Smooth muscle cell (in vitro differentiated cells): ENCODE data around the gene SCFD2. TPM values are rescaled to one million over a fixed set of nuclear protein-coding genes. Genes with fewer than 3 reads are reported as not detected.

Experiments
- DNase-seq: peaks from one replicate; lab custom pipeline; 2025; ENCODE audit not compliant: unreplicated experiment; lab: John Stamatoyannopoulos, UW
- H2AFZ ChIP-seq: fragments of 200-600 bp; sonication (generic); 2 replicates; pipeline ENCODE4 v1.6.0; 2016; ENCODE audit warnings: antibody characterized with exemption, low read depth, mild to moderate bottlenecking
- H3F3A ChIP-seq: fragments of 200-600 bp; sonication (generic); 2 replicates; pipeline ENCODE4 v1.6.0; 2017; ENCODE audit warnings: antibody characterized with exemption, low read depth
- H3K27ac ChIP-seq: fragments of 200-600 bp; sonication (generic); 2 replicates; pipeline ENCODE4 v1.5.1; 2016; ENCODE audit warnings: low read depth, mild to moderate bottlenecking
- H3K27me3 ChIP-seq: fragments of 200-600 bp; sonication (generic); 2 replicates; pipeline ENCODE4 v1.6.1; 2016; ENCODE audit warnings: low read depth, mild to moderate bottlenecking
- H3K36me3 ChIP-seq: fragments of 200-600 bp; sonication (generic); 2 replicates; pipeline ENCODE4 v1.5.1; 2016; ENCODE audit warnings: low read depth
- H3K4me1 ChIP-seq: fragments of 200-600 bp; sonication (generic); 2 replicates; pipeline ENCODE4 v1.5.1; 2016; ENCODE audit warnings: low read depth
- H3K4me2 ChIP-seq: fragments of 200-600 bp; sonication (generic); 2 replicates; pipeline ENCODE4 v1.6.0; 2016; ENCODE audit warnings: mild to moderate bottlenecking
- H3K4me3 ChIP-seq: fragments of 200-600 bp; sonication (generic); 2 replicates; pipeline ENCODE4 v1.5.1; 2016; ENCODE audit warnings: mild to moderate bottlenecking
- H3K79me2 ChIP-seq: fragments of 200-600 bp; sonication (generic); 2 replicates; pipeline ENCODE4 v1.6.0; 2016; ENCODE audit warnings: low read depth, mild to moderate bottlenecking
- H3K9ac ChIP-seq: fragments of 200-600 bp; sonication (generic); 2 replicates; pipeline ENCODE4 v1.6.0; 2016; ENCODE audit warnings: low read depth
- H3K9me3 ChIP-seq: fragments of 200-600 bp; sonication (generic); replicated peaks from 2 replicates; pipeline ENCODE4 v1.5.1; 2016; ENCODE audit warnings: low read depth
- H4K20me1 ChIP-seq: fragments of 200-600 bp; sonication (generic); 2 replicates; pipeline ENCODE4 v1.6.0; 2016; ENCODE audit warnings: low read depth
- CTCF ChIP-seq: fragments of 200-600 bp; sonication (generic); IDR thresholded peaks from 2 replicates; pipeline ENCODE4 v1.5.1; 2017; ENCODE audit warnings: borderline replicate concordance, mild to moderate bottlenecking, antibody characterized with exemption; ENCODE audit not compliant: insufficient read depth, poor library complexity, severe bottlenecking
- WGBS: methylation state at CpG from one replicate; pipeline ENCODE4 v1.1.7; 2016; ENCODE audit warnings: low lambda C conversion rate; 5-methylcytosine and 5-hydroxymethylcytosine counted together
- polyA plus RNA-seq: library from polyadenylated mRNA; unstranded; fragments of >200 nt; fragmentation: Nextera tagmentation; extraction: Ambion mirVana; gene quantifications from 2 replicates; pipeline ENCODE4 v1.2.1, GENCODE V29; 2016
- total RNA-seq: library from RNA; depleted of rRNA; stranded (reverse); fragments of >200 nt; gene quantifications from 2 replicates; pipeline ENCODE4 v1.2.3, GENCODE V29; 2014

The SCFD2 gene
- total and polyA plus RNA-seq, 2 experiments from 2014 or later = 7.8 to 11.4 TPM

DNA sequence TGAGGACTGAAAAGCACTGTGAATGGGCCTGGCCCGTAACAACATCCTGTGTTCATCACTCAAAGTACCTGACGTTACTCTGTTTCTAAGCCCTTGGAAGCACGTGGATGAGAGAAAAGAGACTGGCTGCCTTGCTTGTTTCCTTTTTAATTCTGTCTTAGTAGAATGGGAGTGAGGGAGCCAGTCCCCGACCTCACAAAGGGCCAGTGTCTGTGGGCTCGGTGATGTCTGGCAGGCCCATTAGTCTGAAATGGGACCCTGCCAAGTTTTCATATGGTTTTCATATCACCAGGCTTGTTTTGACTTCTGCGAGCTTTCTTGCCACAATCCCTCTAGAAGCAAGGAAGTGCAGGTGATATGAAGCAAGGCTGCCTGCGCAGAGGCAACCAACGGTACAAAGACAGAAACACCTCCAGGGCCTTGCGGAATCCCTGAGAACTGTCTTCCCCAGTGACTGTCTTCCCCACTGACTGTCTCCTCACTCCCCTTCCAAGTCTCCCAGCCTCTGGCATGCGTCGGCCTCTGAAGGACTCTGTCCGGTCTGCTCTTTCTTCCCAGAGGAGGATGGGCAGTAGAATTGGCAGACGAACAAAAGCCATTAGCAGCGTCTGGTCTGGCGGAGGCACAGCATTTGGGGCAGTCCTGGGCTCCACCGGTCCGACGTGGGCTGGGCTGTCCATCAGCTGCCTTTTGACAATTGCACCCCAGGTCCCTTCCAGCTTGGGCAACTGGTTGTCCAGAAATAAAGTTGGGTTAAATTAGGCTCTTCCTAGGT, 524.0 kb downstream of the SCFD2 start:
- Histone ChIP-seq H2AFZ (peak overlapping the region; percentile 58), H3K79me2 (no peaks in the 10 kb centered on the region), H3K4me2 (peak overlapping the region; percentile 34), H3K9me3 (no peaks in the 10 kb centered on the region), H4K20me1 (no peaks in the 10 kb centered on the region), H3F3A (peaks cover 8% of the 10 kb centered on the region), H3K27me3 (no peaks in the 10 kb centered on the region), H3K9ac (peak overlapping the region; percentile 18), H3K4me1 (peaks cover 60% of the 10 kb centered on the region), H3K4me3 (no peak overlapping the region), H3K27ac (peak overlapping the region; percentile 93), H3K36me3 (no peaks in the 10 kb centered on the region)
- 31% methylated on average over 18 of the region's 18 CpGs for WGBS
- DNase-seq = no peak
- TF ChIP-seq CTCF = no peak

DNA sequence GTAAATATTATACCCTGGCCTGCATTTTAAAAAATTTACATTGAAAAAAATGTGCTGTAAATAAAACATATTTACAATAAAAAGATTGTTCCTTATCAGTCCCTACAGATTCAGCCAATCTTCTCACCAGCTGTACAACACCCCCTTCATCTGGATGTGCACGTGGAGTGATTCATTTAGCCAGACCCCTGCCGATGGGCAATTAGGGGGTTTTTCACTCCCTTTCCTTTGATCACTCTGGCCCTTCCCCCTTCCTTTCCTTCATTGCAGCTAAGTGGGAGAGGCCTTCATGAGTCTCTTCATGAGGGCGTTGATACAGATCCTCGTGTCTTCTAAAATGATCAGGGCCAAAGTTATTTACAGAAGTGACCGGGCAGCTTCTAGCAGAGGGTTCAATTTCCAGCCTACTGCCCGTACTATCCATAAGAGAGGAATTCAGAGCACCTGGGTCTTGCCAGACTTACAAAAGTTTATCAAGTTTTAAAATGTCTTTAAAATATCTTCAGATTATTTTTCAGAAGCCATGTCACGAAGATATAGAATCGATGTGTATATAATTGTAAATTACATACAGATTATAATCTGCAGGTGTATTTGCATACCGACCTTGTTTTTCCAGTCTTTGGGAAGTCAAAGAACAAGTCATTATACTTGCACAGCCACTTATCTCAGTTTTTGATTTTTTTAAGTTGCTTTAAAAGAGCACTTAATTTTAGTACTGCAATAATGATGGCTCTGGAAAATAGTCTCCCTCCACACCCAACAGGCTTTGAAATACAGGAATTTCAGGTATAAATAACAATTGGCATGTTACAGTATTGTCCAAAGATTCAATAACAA, 525.1 kb downstream of the SCFD2 start:
- Histone ChIP-seq H3K4me2 (no peak overlapping the region), H2AFZ (peak overlapping the region; percentile 70), H3K4me3 (no peak overlapping the region), H3K27ac (peak overlapping the region; percentile 93), H3K36me3 (no peaks in the 10 kb centered on the region), H3F3A (peaks cover 8% of the 10 kb centered on the region), H3K27me3 (no peaks in the 10 kb centered on the region), H3K9me3 (no peaks in the 10 kb centered on the region), H3K9ac (peak overlapping the region; percentile 27), H3K4me1 (peaks cover 64% of the 10 kb centered on the region), H4K20me1 (no peaks in the 10 kb centered on the region), H3K79me2 (no peaks in the 10 kb centered on the region)
- TF ChIP-seq CTCF = no peak
- DNase-seq = no peak
- 43% methylated on average over 9 of the region's 9 CpGs for WGBS

DNA sequence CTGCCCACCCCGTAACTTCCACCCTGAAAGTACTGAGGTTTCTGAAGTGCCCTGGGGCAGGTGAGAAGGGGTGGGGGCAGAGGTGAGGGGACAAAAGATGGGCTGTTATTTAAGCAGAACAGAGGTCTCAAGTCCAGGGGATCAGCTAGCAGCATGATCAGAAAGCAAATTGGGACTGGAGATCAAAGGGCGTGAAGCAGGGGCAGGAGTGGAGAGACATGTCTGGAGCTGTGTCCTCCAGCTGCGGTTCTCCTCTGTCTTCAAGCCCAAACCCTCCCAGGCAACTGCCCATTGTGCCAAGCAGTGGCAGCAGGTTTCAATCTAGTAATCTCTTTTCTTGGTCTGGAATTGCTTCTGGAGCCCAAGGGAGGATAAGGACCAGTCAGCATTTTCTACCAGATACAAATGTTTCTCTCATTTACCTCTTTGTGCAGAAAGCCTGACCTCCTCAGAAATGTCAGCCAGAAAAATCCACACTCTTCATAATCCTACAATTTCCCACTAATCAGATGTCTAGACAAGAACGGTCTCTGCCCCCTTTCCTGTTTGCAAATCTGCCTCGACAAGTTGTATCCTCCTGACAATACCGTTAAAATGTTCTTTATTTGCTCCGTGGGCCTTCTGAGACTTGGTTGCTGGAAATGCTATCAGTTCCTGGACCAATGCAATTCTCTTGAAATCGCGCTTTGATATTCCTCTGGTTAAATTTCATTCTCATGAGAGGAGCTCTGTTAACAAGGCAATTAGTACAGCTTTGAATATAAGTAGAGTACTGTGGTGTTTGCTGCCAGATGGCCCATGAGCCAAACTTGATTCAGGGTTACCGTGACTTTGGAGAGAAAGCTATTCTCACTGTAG, 526.9 kb downstream of the SCFD2 start:
- DNase-seq = no peak
- Histone ChIP-seq H2AFZ (peak overlapping the region; percentile 57), H3K27ac (peak overlapping the region; percentile 93), H3K79me2 (no peaks in the 10 kb centered on the region), H3K9me3 (no peaks in the 10 kb centered on the region), H4K20me1 (no peaks in the 10 kb centered on the region), H3K36me3 (no peaks in the 10 kb centered on the region), H3K9ac (peak overlapping the region; percentile 75), H3K4me2 (peak overlapping the region; percentile 34), H3K4me3 (no peak overlapping the region), H3K27me3 (no peaks in the 10 kb centered on the region), H3K4me1 (peaks cover 64% of the 10 kb centered on the region), H3F3A (peaks cover 8% of the 10 kb centered on the region)
- WGBS = 31% methylated on average over 10 of the region's 10 CpGs
- TF ChIP-seq CTCF = no peak
